ENCODE results near the gene ATP5PF.
"Not testable (repeated sequence)": the region's sequence is repeated elsewhere in the genome, so short reads cannot be mapped to it uniquely, and the experiment has no call there.

ATP5PF gene

GRCh38 chr21:25721987-25722386 lies 12.7 kb downstream of the ATP5PF start:
- no peak for DNase-seq

- no peak for DNase-seq
Observed at GRCh38 chr21:25717491-25718147, 17.1 kb downstream of the ATP5PF start.

- not testable (repeated sequence) for DNase-seq
Observed at GRCh38 chr21:25714066-25714465, 20.6 kb downstream of the ATP5PF start.

GRCh38 chr21:25710550-25710949 lies 24.2 kb downstream of the ATP5PF start:
- no peak for DNase-seq

- no peak for DNase-seq
Observed at GRCh38 chr21:25709684-25710265, 24.9 kb downstream of the ATP5PF start.

GRCh38 chr21:25708467-25709065 lies 26.1 kb downstream of the ATP5PF start:
- peak; percentile 48 for DNase-seq

GRCh38 chr21:25701529-25701928 lies 33.2 kb downstream of the ATP5PF start:
- DNase-seq, result no peak

- DNase-seq, result no peak
Observed at GRCh38 chr21:25700741-25701140, 34.0 kb downstream of the ATP5PF start.

- not testable (repeated sequence) for DNase-seq
Observed at GRCh38 chr21:25695461-25695860, 39.2 kb downstream of the ATP5PF start.

- DNase-seq, result no peak
Observed at GRCh38 chr21:25691976-25692375, 42.7 kb downstream of the ATP5PF start.

GRCh38 chr21:25689226-25689625 lies 45.5 kb downstream of the ATP5PF start:
- no peak for DNase-seq

- no peak for DNase-seq
Observed at GRCh38 chr21:25688275-25689155, 46.2 kb downstream of the ATP5PF start.

- no peak for DNase-seq
Observed at GRCh38 chr21:25687787-25688186, 46.9 kb downstream of the ATP5PF start.

- DNase-seq, result no peak
Observed at GRCh38 chr21:25682382-25682781, 52.3 kb downstream of the ATP5PF start.

- DNase-seq, result no peak
Observed at GRCh38 chr21:25676451-25676850, 58.3 kb downstream of the ATP5PF start.
